HG03521 (cell line): Measurements from ENCODE around the gene JAKMIP2.
A peak's percentile ranks its signal among the peaks of the same experiment; 100 is the strongest.
"Not testable (repeated sequence)": the region's sequence is repeated elsewhere in the genome, so short reads cannot be mapped to it uniquely, and the experiment has no call there.

Source experiments
- ATAC-seq: cut with Tn5 transposase; IDR thresholded peaks from one replicate; pipeline ENCODE4 v1.9.1; 2021; ENCODE audit warnings: mild to moderate bottlenecking, moderate library complexity; ENCODE audit not compliant: unreplicated experiment

Gene JAKMIP2

DNA sequence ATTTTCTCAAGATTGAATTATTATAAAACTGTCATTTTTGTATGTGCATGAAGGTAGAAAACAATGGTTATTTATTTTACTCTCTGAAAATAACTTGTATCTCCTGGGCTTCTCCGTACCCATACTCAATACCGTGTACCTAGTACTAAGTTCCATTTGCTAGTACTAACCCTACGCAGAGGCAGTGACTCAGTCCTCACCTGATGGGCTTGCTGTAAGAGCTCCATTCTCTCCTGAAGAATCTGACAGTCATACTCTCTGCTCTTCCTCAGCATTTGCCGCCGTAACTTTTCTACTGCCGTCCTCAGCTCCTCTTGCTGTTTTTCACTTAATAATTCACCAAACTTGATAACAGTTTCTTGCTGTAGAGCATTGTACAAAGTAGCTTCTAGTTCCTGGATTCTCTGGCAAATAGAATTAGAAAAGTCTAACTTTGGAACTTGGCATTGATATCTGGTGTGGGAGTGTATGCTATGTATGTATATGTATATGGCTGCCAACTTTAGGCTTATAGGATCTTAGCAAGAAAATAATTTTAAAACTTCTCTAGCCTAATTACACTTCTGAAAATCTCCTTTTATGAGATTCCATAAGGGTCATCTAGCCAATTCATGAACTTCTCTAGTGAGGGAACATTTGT lies 164.7 kb downstream of the JAKMIP2 start:
- ATAC-seq: no peak

DNA sequence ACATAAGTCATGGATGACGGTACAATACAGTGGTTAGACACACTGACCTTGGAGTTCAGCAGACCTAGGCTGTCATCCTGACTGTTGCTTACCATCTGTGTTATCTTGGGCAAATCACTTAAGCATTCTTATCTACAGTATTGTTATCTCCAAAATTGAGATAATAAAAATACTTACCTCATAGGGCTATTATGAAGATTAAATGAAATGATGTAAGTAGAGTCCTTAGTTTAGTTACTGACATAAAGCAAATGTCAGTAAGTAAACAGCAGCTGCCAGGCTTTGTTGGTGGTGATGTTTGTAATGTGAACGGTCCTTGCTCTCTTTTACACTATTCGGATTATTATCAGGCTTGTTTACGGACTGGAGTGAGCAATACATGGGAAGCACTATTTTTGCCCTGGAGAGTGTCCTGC lies 165.3 kb downstream of the JAKMIP2 start:
- no peak for ATAC-seq

DNA sequence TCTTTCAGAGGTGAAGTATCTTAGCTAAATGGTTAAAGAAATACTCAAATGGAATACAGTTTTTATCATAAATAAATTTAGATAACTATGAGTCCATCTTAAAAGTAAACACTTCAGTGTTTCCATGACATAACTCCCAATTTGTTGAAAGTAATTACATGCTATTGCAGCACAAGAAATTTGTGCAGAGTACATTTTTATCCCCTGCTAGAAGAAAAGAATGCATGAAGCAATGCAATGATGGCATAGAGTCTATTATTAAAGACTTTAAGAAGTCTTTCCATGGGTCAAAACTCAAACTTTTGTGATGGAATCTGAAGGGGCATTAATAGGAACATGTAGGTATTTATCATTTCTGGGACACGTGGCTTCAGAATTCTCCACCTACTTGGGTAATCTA lies 166.1 kb downstream of the JAKMIP2 start:
- no peak for ATAC-seq

DNA sequence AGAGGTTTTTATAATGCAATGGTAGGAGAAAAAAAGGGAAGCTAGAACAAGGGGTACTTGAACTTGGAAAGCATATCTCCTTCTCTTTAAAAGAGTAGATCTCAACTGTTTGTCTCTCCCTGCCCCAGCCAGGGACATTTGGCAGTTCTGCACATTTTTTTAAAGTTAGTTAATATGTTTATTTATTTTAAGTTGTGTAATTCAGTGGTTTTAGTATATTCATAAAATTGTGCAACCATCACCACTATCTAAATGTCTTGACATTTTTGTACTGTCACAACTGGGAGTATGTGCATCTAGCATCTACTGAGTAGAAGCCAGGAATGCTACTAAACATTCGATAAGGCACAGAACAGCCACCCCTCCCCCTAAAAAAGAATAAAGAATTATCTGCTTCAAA lies 169.2 kb downstream of the JAKMIP2 start:
- no peak for ATAC-seq

DNA sequence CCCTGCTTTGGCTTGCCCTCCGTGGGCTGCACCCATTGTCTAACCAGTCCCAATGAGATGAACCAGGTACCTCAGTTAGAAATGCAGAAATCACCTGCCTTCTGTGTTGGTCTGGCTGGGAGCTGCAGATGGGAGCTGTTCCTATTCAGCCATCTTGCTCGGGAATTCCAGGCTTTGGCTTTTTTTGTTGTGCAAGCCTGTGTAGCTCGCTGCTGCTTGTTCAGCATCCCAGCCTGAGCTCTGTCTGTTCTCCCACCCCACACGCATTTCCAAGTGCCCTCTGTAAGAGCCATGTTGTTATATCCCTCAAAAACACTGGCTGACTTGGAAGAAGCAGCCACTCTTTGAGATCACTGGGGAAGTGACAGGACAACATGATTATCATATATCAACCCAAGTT lies 171.0 kb downstream of the JAKMIP2 start:
- no peak for ATAC-seq

DNA sequence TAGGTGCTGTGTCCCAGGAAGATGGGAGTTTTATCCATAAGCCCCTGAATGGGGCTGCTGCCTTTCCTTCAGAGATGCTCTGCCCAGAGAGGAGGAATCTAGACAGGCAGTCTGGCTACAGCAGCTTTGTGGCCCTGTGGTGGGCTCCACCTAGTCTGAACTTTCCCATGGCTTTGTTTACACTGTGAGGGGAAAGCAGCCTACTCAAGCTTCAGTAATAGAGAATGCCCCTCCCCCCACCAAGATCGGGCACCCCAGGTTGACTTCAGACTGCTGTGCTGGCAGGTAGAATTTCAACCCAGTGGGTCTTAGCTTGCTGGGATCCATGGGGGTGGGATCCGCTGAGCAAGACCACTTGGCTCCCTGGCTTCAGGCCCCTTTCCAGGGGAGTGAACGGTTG lies 171.7 kb downstream of the JAKMIP2 start:
- ATAC-seq: no peak

DNA sequence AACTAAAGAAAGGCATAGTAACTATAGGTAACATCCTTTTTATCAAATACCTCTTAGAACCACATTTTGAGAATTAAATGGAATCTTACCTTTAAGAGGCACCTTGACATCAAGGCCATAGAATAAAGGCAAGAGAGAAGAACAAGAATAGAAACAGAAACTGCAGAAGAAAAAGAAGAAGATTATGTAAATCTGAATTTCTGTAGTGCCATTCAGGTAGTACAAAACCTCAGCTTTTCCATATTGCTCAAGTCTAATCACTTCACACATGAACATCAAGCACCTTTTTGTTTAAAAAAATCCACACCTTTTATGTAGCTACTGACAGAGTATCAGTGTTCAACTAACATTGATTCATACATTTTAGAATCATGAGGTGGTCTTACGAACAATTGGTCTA lies 180.9 kb downstream of the JAKMIP2 start:
- ATAC-seq: no peak

DNA sequence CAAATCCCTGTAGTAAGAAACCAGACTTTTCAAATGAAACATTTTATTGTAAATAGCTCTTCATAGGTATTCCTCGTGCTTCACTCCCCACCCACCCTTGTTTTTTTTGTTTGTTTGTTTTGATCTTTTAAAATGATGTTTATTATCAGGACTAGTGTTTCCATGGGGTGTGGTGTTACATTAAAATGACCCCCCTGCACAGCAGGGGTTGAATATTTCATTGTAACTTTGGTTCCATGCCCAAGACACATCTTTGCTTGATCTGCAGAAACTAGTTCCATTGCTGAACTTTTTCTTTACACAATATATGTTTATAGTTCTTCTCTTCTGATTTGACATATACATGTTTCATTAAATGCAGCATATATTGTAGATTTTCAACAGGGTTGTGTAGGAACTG lies 191.4 kb downstream of the JAKMIP2 start:
- ATAC-seq: no peak

DNA sequence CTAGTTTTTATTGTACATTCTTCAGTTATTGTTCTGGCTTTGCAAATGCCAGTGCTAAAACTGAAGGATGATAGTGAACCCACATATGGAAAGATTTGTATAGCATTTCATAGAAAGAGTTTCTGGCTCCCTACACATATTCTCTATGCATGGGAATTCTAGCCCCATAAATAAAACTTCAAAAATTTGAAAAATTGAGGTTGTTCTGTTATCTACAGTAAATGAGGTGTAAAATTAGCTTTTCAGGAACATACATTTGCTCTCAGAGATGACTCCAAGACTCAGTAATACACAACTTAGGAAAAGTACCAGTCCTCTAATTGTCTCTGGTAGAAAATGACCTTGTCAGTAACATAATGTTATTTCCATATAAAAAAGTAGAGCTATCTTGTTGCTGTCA lies 192.4 kb downstream of the JAKMIP2 start:
- ATAC-seq: no peak

DNA sequence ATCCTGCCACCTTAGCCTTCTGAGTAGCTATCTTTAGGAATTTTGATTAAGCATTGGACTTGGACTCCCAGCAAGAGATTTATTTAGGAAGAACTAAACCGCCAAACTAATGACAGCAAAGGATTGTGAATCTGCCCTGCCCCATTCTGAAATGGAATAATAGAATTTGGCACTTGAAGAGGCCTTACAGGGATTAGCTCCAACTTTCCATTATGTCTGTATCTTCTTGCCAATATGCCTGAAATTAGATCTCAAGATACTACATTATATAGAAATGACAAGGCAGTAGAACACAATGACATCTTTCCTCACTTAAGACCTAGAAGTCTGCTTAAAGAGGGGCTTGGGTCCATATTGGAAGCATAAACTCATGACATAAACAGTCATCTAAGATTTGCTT lies 195.7 kb downstream of the JAKMIP2 start:
- no peak for ATAC-seq

DNA sequence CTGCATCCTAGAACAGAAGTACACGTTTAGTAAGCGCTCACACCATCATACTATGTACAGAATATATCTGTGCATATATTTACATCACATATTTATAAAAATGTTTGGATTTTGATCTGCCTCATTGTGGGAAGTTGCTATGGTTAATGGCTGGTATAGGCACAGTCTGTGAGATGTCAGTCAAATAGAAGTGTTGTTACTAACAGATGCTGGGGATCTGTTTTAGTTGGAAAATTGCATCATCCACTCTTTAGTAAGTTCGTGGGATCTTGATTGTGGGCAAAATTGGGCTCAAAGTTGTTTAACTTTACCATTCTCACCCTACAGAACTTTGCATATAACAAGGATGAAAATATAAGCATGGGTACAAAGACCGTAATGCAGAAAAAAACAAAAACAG lies 196.3 kb downstream of the JAKMIP2 start:
- ATAC-seq: no peak

DNA sequence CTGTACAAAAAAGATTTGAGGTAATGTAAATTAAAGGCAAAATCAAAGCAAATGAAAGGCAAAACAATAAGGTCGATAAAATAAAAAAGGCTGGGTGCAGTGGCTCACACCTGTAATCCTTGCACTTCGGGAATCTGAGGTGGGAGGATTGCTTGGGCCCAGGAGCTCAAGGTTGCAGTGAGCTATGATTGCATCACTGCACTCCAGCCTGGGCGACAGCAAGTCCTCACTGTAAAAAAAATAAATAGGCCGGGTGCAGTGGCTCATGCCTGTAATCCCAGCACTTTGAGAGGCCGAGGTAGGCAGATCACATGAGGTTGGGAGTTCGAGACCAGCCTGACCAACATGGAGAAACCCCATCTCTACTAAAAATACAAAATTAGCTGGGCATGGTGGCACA lies 200.3 kb downstream of the JAKMIP2 start:
- ATAC-seq: not testable (repeated sequence)

DNA sequence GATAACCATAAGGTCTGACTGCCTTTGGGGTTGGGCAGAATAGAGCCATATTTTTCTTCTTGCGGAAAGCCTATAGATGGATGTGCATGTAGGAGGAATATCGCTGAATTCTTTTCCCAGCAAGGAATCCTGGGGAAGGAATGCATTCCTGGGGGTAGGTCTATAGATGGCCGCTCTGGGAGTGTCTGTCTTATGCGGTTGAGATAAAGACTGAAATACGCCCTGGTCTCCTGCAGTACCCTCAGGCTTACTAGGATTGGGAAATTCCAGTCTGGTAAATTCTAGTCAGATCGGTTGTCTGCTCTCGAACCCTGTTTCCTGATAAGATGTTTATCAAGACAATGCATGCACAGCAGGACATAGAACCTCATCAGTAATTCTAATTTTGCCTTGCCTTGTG lies 202.1 kb downstream of the JAKMIP2 start:
- ATAC-seq: not testable (repeated sequence)

DNA sequence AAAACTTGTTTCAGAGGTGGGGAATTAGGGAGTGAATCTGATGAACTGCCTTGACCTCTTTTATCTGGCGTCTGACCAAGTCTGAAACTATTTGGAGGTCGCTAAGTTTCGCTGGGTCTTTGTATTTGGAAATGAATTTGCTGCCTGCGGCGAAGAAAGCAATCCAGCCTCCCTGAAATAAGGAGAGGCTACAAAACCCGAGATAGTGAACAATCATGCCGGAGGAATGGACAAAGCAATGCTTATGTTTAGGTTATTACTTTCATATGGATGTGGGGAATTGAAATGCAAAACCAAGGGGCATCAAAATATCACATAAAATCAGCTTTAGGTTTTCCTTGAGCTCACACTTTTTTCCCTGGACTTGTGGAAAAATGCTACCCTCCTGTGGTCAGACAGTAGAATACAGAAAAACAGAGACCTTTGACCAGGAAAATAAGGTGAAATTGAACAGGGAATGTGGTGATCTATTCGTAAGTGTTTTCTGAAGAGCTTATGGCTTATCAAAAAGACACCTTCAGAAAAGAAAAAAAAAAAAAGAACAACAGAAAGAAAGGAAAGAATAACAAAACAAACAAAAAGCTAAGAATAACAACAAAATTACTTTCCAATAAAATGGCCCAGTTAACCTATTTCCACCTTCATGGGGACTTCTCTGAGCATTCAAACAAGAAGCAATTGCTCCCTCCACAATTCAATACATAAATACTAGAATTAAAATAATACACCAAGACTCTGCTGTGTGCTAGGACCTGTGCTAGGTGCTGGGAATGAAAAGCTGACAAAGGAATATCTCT lies 204.1 kb downstream of the JAKMIP2 start:
- ATAC-seq: no peak

DNA sequence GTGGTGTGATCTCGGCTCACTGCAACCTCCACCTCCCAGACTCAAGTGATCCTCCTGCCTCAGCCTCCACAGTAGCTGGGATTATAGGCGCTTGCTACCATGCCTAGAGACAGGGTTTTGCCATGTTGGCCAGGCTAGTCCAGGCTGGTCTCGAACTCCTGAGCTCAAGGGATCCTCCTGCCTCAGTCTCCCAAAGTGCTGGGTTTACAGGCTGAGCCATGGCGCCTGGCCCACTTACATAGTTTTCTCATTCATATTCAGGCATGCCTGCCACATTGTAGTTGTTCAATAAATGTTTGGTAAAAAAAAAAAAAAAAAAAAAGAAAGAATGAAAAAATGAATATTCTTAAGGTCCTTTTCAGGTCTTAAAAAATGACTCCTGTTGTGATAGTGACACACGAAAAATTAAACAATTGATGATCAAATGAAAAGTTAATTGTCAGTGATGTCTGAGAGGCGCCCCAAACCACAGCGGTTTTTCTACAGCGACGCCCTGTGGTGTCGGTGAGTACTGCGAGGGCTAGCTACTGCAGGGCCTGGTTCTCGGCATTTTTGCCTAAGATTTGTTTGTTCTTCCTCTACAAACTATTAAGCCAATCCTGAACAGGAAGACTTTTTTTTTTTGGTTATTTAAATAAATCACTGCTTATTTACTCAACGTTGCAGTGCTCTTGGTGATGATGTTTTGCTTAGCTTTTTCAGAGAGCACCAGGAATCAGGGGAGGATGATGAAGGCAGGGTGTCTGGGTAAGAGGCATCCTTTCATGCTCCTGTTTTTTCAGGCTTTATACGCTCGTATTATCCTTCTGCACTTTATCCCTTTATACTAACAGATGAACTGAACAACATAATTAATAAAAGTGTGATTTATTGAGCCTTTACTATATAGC lies 205.6 kb downstream of the JAKMIP2 start:
- ATAC-seq: peak; percentile 89

DNA sequence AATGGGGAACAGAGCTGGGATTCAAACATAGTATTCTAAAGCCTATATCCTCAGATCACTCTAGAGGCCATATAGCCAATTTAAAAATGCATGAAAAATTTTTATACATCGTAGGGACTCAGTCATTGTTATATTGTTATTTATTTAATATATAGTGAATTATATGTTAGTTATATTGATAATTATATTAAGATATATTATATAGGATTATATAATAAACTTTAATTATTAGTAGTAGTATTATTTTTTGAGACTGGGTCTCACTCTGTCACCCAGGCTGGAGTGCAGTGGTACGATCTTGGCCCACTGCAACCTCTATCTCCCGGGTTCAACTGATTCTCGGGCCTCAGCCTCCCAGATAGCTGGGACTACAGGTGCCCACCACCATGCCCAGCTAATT lies 206.9 kb downstream of the JAKMIP2 start:
- ATAC-seq: no peak

DNA sequence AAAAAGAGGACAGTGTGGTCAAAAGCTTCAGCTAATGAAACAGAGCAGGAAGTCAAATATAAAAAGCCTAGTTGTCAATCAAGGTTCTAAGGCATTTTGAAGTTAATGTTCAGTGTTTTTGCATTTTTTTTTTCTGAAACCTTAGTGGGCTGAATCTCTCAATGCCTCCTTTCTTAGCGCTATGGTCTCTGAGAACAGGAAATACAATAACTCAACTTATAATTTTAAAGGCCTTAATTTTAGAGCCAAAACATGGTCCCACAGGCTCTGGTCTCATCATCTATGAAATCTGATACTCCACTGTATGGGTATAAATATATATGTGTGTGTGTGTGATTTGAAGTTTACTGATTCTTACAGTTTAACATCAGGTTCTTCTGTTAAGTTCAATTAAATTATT lies 209.3 kb downstream of the JAKMIP2 start:
- ATAC-seq: no peak

DNA sequence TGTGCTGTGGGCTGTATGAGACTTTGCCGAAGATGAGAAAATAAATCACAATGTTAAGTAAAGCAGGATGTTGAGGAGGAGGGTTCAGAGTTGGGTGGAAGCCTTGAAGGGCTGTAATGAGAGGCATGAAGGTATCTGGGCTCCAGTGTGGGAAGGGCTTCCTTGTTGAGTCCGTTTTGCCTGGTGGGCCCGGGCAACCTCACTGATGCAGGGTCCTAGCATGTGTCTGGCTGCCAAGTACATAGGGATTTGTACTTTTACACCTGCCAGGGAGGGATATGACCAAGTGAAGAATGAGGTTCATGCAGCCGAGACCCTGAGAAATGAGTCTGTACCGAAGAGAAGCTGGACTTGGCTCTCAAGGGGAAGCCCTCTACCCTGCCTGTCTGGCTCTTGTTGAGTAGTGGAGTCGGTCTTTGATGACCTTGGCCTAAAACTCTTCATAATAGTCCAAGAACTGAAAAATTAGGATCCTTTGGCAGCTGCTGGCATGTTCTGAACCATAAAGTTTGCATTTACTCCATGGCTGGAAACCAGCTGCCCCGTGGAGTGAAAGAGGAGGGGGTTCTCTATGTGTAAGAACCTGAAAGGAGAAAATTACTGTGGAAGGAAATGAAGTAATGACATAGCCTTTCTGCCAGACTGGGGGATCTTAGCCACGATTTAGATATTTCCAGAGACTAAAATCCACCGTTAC lies 213.7 kb downstream of the JAKMIP2 start:
- no peak for ATAC-seq

DNA sequence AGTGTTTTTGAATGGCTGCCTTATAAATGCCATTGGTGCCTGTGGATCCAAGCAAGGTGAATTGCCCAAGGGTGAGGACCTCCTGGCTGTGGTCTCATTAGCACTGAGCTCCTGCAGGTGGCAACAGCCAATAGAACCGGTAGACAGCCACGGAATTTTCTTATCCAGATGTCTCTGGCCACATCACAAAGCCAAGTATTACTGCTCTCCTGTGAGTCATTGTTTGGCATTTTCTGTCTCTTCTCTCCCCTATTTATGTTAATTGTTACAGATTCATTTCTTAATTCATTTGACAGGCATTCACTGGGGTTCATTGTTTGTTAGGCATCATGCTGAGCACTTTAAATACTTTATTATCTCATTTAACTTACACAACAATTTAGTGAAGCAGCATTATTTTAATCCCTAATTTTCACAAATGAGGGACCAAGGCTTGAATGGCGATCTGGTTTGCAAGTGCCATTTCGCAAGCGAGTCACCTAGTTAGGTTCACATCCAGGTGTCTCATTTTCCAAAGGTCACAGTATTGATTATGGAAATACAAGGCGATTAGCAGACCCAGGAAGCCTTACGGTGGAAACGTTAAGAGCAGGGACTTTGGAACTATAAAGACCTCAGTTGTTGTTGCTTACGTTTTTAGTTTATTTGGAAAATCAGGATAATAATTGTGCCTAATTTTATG lies 214.5 kb downstream of the JAKMIP2 start:
- ATAC-seq: no peak

DNA sequence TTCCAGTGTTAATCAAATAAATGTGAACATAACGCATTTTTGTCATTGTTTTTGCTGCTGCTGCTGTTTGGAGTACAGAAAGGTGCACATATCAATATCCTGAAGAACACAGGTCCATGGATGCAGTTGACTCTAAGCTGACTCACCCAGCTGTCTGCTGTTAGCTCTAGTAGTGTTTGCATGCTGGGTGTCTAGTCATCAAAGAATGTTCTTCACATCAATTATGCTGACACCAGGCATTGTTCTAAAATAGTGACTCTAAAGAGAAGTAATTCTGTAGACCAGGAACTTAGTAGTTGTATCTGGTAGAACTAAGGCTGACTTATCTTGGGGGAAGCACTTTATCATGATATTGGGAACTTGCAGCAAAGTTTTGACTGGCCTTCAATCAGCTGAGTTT lies 217.0 kb downstream of the JAKMIP2 start:
- no peak for ATAC-seq

DNA sequence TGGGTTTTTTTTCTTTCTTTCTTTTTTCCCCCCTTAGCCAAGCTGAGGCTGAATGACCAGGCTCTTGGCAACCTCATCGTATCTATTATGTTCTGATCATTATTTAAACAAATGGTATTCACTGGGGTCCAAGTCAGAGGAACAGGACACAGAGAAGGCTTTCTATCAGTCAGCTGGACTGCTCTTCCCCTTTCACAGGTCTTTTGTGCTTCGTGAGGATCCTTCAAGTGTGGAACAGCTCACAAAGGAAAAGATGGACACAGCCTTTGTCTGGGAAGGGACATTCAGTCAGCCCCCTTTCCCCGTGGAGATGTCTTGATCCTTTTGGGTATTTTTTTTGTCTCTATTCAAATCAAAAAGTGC lies 218.4 kb downstream of the JAKMIP2 start:
- ATAC-seq: no peak
